ENCODE measurements around the gene TMEM9. TPM values are rescaled to one million over a fixed set of nuclear protein-coding genes. Genes with fewer than 3 reads are reported as not detected.

The TMEM9 gene
- polyA plus RNA-seq, 3 donors: 13.6 to 43.6 (median 22.4) TPM

DNA sequence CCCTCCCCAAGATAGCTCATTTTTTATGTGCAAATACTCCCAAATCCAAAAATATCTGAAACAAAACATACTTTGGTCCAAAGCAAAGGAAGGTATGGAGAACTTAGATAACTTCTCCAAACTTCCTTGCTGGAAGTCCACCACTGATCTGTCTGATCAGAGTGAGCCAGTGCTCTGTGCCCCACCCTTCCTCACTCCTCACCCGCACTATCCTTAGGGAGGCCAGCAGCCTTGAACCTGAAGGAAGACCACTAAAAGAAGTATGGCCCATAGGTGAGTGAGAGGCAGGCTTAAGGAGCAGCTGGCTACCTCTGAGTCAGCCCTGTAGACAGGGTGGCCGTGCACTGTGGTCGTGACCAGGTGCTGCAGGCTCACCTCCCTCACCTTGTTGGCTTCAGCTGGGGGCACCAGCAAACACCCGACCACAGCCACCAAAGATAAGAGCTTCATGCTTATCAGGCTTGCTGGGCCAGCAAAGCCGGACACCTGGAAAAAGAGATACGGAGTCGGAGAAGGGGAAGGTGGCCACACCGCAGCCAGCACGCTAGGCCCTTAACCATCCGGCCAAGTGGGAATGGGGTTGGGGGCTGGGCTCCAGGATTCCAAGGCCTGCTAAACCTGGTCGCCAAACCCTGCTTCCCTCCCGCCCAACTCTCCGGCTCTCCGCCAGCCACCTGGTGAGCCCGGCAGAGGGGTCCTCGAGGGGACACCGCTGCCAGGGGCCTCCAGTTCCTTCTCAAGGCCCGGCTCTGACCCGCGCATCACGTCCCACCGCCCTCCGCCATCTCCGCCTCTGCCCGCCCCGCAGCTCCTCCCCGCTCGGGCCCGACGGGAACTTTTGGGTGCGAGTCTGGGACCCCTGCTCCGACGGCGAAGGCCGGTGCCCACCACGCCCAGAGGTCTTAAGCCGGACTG lies 543 bp downstream of the TMEM9 start:
- intact Hi-C loops (cut with micrococcal nuclease): loop anchor here in 1 of 2 donors (5.0 kb wide), 1 partner anchor 64 kb away; no protein-coding TSS in a partner anchor
- H3K27ac ChIP-seq (ENCODE audit: low read depth in 1 of 2, low read length in 2 of 2): peak overlapping the region in 1 of 2 donors; percentile 66
- TF ChIP-seq, protein P1, sequence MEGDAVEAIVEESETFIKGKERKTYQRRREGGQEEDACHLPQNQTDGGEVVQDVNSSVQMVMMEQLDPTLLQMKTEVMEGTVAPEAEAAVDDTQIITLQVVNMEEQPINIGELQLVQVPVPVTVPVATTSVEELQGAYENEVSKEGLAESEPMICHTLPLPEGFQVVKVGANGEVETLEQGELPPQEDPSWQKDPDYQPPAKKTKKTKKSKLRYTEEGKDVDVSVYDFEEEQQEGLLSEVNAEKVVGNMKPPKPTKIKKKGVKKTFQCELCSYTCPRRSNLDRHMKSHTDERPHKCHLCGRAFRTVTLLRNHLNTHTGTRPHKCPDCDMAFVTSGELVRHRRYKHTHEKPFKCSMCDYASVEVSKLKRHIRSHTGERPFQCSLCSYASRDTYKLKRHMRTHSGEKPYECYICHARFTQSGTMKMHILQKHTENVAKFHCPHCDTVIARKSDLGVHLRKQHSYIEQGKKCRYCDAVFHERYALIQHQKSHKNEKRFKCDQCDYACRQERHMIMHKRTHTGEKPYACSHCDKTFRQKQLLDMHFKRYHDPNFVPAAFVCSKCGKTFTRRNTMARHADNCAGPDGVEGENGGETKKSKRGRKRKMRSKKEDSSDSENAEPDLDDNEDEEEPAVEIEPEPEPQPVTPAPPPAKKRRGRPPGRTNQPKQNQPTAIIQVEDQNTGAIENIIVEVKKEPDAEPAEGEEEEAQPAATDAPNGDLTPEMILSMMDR (IDR thresholded peaks at IDR 0.05): no peak
- Mint-ChIP-seq H3K4me3 (peak overlapping the region; percentile 88 to 89), H3K27ac (peak overlapping the region in 6 of 7 donors; percentile 13 to 93 (median 85)), H3K27me3 (ENCODE audit: low read depth in 3 of 3) (peaks cover 0 to 5% (median 2%) of the 10 kb centered on the region in 3 donors), H3K36me3 (peaks cover 18 to 22% of the 10 kb centered on the region in 2 donors), H3K9me3 (peaks cover 0 to 5% (median 0%) of the 10 kb centered on the region in 7 donors), H3K4me1 (peaks cover 16% of the 10 kb centered on the region)
- H2AFZ ChIP-seq (ENCODE audit: insufficient read depth, low read depth, low read length, poor library complexity, severe bottlenecking): peak overlapping the region; percentile 92
- no peaks in the 10 kb centered on the region for H4K20me1 ChIP-seq (ENCODE audit: insufficient read depth, low read length)
- H3K9me3 ChIP-seq (replicated peaks in 1 of 2; ENCODE audit: control insufficient read depth in 1 of 2, insufficient read depth in 1 of 2, low read length in 2 of 2): no peaks in the 10 kb centered on the region
- peak overlapping the region; percentile 54 to 86 (median 71) for H3K4me3 ChIP-seq (replicated peaks in 1 of 3; ENCODE audit: low read depth in 2 of 3, low read length in 3 of 3)
- peak overlapping the region; percentile 89 for H3K4me2 ChIP-seq (replicated peaks; ENCODE audit: extremely low read depth, low read length, poor library complexity, severe bottlenecking)
- peak overlapping the region; percentile 62 for H3K9ac ChIP-seq (ENCODE audit: insufficient read depth, low read length, poor library complexity, severe bottlenecking)
- peak in 1 of 3 donors; percentile 15 for DNase-seq
- H3K27me3 ChIP-seq (ENCODE audit: control insufficient read depth in 2 of 2, insufficient read depth in 2 of 2, low read length in 2 of 2): no peaks in the 10 kb centered on the region
- WGBS (ENCODE audit: insufficient coverage): 0% methylated on average over 32 of the region's 37 CpGs
- H3K4me1 ChIP-seq (ENCODE audit: control insufficient read depth in 1 of 2, insufficient read depth in 2 of 2, low read length in 2 of 2): peaks cover 14 to 17% of the 10 kb centered on the region in 2 donors
- H3K36me3 ChIP-seq (replicated peaks in 1 of 2; ENCODE audit: control insufficient read depth in 1 of 2, insufficient read depth in 2 of 2, low read length in 2 of 2): peaks cover 16 to 33% of the 10 kb centered on the region in 2 donors
- H3K79me2 ChIP-seq (ENCODE audit: insufficient read depth, low read length): peaks cover 3% of the 10 kb centered on the region

DNA sequence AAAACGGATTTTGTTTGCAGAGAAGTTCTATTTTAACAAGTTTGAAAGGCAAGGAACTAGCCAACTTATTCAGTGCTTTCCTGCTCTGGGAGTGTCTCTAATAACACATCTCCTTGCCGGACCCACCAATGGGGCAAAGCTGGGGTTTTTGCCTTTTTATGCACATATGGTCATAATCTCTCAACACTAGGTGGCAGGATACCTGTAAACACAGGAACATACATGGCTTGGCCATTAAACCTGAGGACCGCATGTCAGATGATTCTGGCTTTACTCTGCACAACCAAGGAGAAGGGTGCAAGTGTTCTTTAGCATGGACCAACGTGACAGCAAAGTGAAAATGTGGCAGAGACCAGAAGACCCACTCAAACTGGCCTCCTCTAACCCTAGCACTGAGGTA lies 4.9 kb downstream of the TMEM9 start:
- TF ChIP-seq, protein P1 (IDR thresholded peaks at IDR 0.05): no peak
- peaks cover 57 to 64% of the 10 kb centered on the region in 2 donors for H3K36me3 Mint-ChIP-seq

More for the DNA sequence above, 4.9 kb downstream of the TMEM9 start:
- no peak overlapping the region for H3K27ac Mint-ChIP-seq
- peaks cover 0 to 2% (median 1%) of the 10 kb centered on the region in 3 donors for H3K27me3 Mint-ChIP-seq (ENCODE audit: low read depth in 3 of 3)
- Histone ChIP-seq H3K79me2 (ENCODE audit: insufficient read depth, low read length) (peaks cover 3% of the 10 kb centered on the region), H2AFZ (ENCODE audit: insufficient read depth, low read depth, low read length, poor library complexity, severe bottlenecking) (no peak overlapping the region), H3K9me3 (replicated peaks in 1 of 2; ENCODE audit: control insufficient read depth in 1 of 2, insufficient read depth in 1 of 2, low read length in 2 of 2) (no peaks in the 10 kb centered on the region), H3K27ac (ENCODE audit: low read depth in 1 of 2, low read length in 2 of 2) (no peak overlapping the region), H3K4me1 (ENCODE audit: control insufficient read depth in 1 of 2, insufficient read depth in 2 of 2, low read length in 2 of 2) (peaks cover 8 to 10% of the 10 kb centered on the region in 2 donors), H4K20me1 (ENCODE audit: insufficient read depth, low read length) (no peaks in the 10 kb centered on the region), H3K4me3 (replicated peaks in 1 of 3; ENCODE audit: low read depth in 2 of 3, low read length in 3 of 3) (no peak overlapping the region), H3K36me3 (replicated peaks in 1 of 2; ENCODE audit: control insufficient read depth in 1 of 2, insufficient read depth in 2 of 2, low read length in 2 of 2) (peaks cover 48 to 74% of the 10 kb centered on the region in 2 donors), H3K9ac (ENCODE audit: insufficient read depth, low read length, poor library complexity, severe bottlenecking) (no peak overlapping the region), H3K4me2 (replicated peaks; ENCODE audit: extremely low read depth, low read length, poor library complexity, severe bottlenecking) (no peak overlapping the region), H3K27me3 (ENCODE audit: control insufficient read depth in 2 of 2, insufficient read depth in 2 of 2, low read length in 2 of 2) (no peaks in the 10 kb centered on the region)
- DNase-seq: no peak
- peaks cover 10% of the 10 kb centered on the region for H3K4me1 Mint-ChIP-seq
- H3K9me3 Mint-ChIP-seq: no peaks in the 10 kb centered on the region
- WGBS (ENCODE audit: insufficient coverage): 77% methylated on average over 3 of the region's 4 CpGs
- no peak overlapping the region for H3K4me3 Mint-ChIP-seq
- intact Hi-C loops (cut with micrococcal nuclease): no loop called here
